ENCODE data around the gene SNX25.
"Not testable (repeated sequence)": the region's sequence is repeated elsewhere in the genome, so short reads cannot be mapped to it uniquely, and the experiment has no call there.

DNA sequence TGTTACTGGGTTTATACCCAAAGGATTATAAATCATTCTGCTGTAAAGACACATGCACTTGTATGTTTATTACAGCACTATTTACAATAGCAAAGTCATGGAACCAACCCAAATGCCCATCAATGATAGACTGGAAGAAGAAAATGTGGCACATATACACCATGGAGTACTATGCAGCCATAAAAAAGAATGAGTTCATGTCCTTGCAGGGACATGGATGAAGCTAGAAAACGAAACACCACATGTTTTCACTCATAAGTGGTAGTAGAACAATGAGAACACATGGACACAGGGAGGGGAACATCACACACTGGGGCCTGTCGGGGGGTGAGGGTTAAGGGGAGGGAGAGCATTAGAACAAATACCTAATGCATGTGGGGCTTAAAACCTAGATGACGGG, 108.1 kb downstream of the SNX25 start:
- TF ChIP-seq, protein P1, sequence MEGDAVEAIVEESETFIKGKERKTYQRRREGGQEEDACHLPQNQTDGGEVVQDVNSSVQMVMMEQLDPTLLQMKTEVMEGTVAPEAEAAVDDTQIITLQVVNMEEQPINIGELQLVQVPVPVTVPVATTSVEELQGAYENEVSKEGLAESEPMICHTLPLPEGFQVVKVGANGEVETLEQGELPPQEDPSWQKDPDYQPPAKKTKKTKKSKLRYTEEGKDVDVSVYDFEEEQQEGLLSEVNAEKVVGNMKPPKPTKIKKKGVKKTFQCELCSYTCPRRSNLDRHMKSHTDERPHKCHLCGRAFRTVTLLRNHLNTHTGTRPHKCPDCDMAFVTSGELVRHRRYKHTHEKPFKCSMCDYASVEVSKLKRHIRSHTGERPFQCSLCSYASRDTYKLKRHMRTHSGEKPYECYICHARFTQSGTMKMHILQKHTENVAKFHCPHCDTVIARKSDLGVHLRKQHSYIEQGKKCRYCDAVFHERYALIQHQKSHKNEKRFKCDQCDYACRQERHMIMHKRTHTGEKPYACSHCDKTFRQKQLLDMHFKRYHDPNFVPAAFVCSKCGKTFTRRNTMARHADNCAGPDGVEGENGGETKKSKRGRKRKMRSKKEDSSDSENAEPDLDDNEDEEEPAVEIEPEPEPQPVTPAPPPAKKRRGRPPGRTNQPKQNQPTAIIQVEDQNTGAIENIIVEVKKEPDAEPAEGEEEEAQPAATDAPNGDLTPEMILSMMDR (IDR thresholded peaks at IDR 0.05) = not testable (repeated sequence)
- TF ChIP-seq POLR2AphosphoS5 (IDR thresholded peaks at IDR 0.05); POLR2A (IDR thresholded peaks at IDR 0.05; ENCODE audit: low read depth): not testable (repeated sequence)

Data from esophagus muscularis mucosa (tissue), 3 donors.